HepG2 (cell line): Measurements from ENCODE around the gene PRDM11. TPM values are rescaled to one million over a fixed set of nuclear protein-coding genes. Genes with fewer than 3 reads are reported as not detected.

Source experiments
- AGO2 ChIP-seq: fragments of 200-400 bp; formaldehyde crosslinking; optimal IDR thresholded peaks from 2 replicates; pipeline ENCODE3; 2017; ENCODE audit warnings: mild to moderate bottlenecking, low read depth, low read length, moderate library complexity
- ARNT ChIP-seq: fragments of 450-650 bp; IDR thresholded peaks from 2 replicates; pipeline ENCODE4 v1.6.1; 2017
- CTCF ChIP-seq: sonication (generic); formaldehyde crosslinking; IDR thresholded peaks from 2 replicates; pipeline ENCODE4 v1.5.0; 2020; ENCODE audit warnings: mild to moderate bottlenecking, missing genetic modification reagents, moderate library complexity
- DNMT3B ChIP-seq: conservative IDR thresholded peaks from 2 replicates; pipeline ENCODE4 v1.6.1; 2016; ENCODE audit warnings: missing biosample characterization, control low read depth
- MXD1 ChIP-seq: sonication (generic); formaldehyde crosslinking; IDR thresholded peaks from 2 replicates; pipeline ENCODE4 v1.4.0; 2020; ENCODE audit warnings: mild to moderate bottlenecking, missing genetic modification reagents
- NONO ChIP-seq, 2 experiments: fragments of 450-650 bp in 1 of 2; sonication (generic) in 1 of 2; formaldehyde crosslinking in 1 of 2; IDR thresholded peaks in 1 of 2; conservative IDR thresholded peaks in 1 of 2; 2 replicates each; pipeline versions ENCODE4 v1.6.1 to v1.8.0; 2017 to 2022; ENCODE audit warnings: mild to moderate bottlenecking in 1 of 2, missing genetic modification reagents in 1 of 2, moderate library complexity in 1 of 2
- ZNF142 ChIP-seq: sonication (generic); formaldehyde crosslinking; IDR thresholded peaks from 2 replicates; pipeline ENCODE4 v1.4.0; 2020; ENCODE audit warnings: missing genetic modification reagents
- ZNF256 ChIP-seq: sonication (generic); formaldehyde crosslinking; conservative IDR thresholded peaks from 2 replicates; pipeline ENCODE4 v1.4.0; 2020; ENCODE audit warnings: missing genetic modification reagents
- ZNF329 ChIP-seq: sonication (generic); formaldehyde crosslinking; IDR thresholded peaks from 2 replicates; pipeline ENCODE4 v1.9.0; 2021; ENCODE audit warnings: low read depth, mild to moderate bottlenecking, missing genetic modification reagents
- ZNF772 ChIP-seq: sonication (generic); formaldehyde crosslinking; IDR thresholded peaks from 2 replicates; pipeline ENCODE4 v1.5.0; 2020; ENCODE audit warnings: mild to moderate bottlenecking, missing genetic modification reagents
- polyA plus RNA-seq, 8 experiments: library from polyadenylated mRNA; depleted of rRNA in 3 of 8; stranded (reverse) in 7 of 8; unstranded in 1 of 8; fragments of >200 nt; fragmentation: Illumina TruSeq in 4 of 8; extraction: Trizol in 4 of 8; gene quantifications; 2 replicates each; pipeline versions ENCODE4 v1.2.1 to v1.2.3, GENCODE V29; 2011 to 2016; ENCODE audit warnings: low read depth in 4 of 8, missing spikeins in 1 of 8, mixed read lengths in 1 of 8; ENCODE audit not compliant: insufficient read depth in 1 of 8
- total RNA-seq, 5 experiments: library from RNA; depleted of rRNA; stranded (reverse); fragments of >200 nt; fragmentation: Illumina TruSeq; extraction: Trizol; gene quantifications; 2 replicates each; pipeline ENCODE4 v1.2.3, GENCODE V29; 2016; ENCODE audit warnings: low read depth in 1 of 5
- TF ChIP-seq, protein P1 (sequence below): sonication (generic); formaldehyde crosslinking; IDR thresholded peaks from 2 replicates; pipeline ENCODE4 v1.4.0; 2020; ENCODE audit warnings: missing genetic modification reagents
- TF ChIP-seq, protein P2 (sequence below): IDR thresholded peaks from 2 replicates; pipeline ENCODE4 v1.6.1; 2012; ENCODE audit warnings: inconsistent platforms
- TF ChIP-seq, protein P3 (sequence below): sonication (generic); formaldehyde crosslinking; conservative IDR thresholded peaks from 2 replicates; pipeline ENCODE4 v1.4.0; 2020; ENCODE audit warnings: missing genetic modification reagents

The PRDM11 gene
- total and polyA plus RNA-seq, 2 of the 13 experiments (the other 11 are each of a cell fraction or from before 2014, with no cell fraction given) = 3.4 to 4.7 TPM

DNA sequence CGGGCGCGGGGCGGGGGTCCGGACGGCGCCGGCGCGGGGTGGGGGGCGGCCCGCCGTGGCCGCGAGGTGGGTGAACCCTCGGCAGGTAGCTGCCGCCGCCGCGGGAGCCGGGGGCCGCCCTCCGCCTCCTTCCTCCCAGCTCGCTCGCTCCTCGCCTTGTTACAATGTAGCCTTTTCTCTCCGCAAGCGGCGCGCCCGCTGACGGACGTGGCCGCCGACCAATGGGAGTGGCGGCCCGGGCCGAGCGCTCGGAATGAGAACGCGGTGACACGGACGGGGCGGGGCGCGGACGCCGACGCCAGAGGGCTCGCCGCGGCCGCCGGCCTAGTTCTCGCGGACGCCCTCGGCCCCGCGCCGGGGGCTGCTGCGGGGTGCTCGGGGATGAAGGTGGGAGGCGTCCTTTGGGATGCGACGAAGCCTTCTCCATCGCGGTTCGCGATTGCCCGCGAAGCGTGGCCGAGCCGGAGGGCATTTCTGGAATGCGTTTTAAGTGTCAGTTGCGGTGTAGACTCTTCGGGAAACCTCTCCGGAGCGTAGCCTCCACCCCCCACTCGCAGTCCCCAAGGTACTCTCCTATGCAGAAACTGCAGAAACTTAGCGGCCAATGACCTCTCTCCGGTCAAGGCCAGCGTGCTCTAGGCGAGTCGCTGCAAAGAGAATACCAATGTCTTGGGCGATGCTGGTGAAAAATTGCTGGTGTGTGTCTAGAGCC lies 734 bp downstream of the PRDM11 start (continued):
- TF ChIP-seq NONO (IDR thresholded peaks at IDR 0.05) (no peak), NONO (CRISPR knock-in tag; conservative IDR thresholded peaks at IDR 0.05) (no peak), CTCF (no peak; the same call in 1 of the 2 replicates), ZNF329 (CRISPR knock-in tag) (no peak), MXD1 (CRISPR knock-in tag) (no peak; the same call in 1 of the 2 replicates), AGO2 (peak; percentile 3), DNMT3B (CRISPR knock-in tag) (no peak), ZNF772 (peak; percentile 65; the same call in 1 of the 2 replicates), ZNF256 (no peak), ARNT (no peak), ZNF142 (CRISPR knock-in tag) (peak; percentile 52; the same call in 1 of the 2 replicates)
- TF ChIP-seq, protein P1, sequence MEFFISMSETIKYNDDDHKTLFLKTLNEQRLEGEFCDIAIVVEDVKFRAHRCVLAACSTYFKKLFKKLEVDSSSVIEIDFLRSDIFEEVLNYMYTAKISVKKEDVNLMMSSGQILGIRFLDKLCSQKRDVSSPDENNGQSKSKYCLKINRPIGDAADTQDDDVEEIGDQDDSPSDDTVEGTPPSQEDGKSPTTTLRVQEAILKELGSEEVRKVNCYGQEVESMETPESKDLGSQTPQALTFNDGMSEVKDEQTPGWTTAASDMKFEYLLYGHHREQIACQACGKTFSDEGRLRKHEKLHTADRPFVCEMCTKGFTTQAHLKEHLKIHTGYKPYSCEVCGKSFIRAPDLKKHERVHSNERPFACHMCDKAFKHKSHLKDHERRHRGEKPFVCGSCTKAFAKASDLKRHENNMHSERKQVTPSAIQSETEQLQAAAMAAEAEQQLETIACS = 0 out of 2 replicates have a peak, but pooled peaks have one; percentile 42
- TF ChIP-seq, protein P2, sequence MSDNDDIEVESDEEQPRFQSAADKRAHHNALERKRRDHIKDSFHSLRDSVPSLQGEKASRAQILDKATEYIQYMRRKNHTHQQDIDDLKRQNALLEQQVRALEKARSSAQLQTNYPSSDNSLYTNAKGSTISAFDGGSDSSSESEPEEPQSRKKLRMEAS = peak; percentile 52
- TF ChIP-seq, protein P3, sequence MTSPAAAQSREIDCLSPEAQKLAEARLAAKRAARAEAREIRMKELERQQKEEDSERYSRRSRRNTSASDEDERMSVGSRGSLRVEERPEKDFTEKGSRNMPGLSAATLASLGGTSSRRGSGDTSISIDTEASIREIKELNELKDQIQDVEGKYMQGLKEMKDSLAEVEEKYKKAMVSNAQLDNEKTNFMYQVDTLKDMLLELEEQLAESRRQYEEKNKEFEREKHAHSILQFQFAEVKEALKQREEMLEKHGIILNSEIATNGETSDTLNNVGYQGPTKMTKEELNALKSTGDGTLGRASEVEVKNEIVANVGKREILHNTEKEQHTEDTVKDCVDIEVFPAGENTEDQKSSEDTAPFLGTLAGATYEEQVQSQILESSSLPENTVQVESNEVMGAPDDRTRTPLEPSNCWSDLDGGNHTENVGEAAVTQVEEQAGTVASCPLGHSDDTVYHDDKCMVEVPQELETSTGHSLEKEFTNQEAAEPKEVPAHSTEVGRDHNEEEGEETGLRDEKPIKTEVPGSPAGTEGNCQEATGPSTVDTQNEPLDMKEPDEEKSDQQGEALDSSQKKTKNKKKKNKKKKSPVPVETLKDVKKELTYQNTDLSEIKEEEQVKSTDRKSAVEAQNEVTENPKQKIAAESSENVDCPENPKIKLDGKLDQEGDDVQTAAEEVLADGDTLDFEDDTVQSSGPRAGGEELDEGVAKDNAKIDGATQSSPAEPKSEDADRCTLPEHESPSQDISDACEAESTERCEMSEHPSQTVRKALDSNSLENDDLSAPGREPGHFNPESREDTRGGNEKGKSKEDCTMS (CRISPR knock-in tag) = no peak
